CD4-positive, alpha-beta T cell treated with Interleukin-15 for 1 hour (primary cell): ENCODE data around the gene PCDHGA1.

Experiments
- DNase-seq: peaks from one replicate; pipeline ENCODE4 v3.0.0-alpha.2; 2020

PCDHGA1 gene

DNA sequence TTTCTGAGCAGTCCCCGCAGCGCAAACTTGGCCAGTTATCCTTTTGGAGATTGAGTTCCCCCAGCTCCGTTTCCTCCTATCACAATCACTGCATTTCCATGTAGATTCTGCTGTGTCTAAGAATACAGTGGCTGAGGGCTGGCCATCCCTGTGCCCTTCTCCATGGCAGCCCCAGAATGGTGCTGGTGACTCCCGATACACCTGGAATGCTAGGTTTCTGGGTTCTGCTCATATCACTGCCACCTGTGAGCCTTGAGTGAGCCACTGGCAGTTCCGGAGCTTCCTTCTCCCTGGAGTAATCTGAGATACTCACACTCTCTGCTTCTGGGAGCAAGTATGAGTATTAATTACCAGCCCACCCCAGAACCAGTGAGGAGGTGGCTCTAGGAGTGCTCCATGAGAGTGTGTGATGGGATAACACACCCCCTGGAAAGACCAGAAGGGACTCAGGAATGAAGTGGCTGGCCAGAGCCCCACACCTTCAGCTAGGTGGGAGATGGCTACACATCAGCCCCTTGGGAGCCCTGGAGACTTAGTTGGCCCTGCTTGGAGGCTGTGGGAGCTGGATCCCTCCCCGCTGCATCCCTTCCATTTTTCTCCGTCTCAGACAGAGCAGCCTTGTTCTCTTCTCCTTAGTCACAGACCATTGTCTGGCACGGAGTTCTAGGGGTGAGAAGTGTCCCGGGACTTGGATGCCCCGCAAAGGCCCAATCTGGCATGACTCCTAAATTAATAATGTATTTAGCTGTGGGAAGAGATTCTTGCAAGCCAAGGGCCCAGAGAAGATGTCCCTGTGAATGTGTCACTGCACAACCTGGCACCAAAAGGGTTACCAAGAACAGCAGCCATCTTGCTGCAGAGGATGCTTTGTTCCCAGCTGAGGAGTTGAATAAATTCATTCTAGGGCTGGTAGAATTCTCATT is 163.4 kb downstream of the PCDHGA1 start:
- DNase-seq: no peak

- DNase-seq: no peak
Measured at GRCh38 chr5:141494761-141495452, 164.6 kb downstream of the PCDHGA1 start.

- DNase-seq: no peak
Measured at GRCh38 chr5:141495453-141495811, 165.1 kb downstream of the PCDHGA1 start.

GRCh38 chr5:141496038-141496437 is 165.7 kb downstream of the PCDHGA1 start:
- DNase-seq: no peak

DNA sequence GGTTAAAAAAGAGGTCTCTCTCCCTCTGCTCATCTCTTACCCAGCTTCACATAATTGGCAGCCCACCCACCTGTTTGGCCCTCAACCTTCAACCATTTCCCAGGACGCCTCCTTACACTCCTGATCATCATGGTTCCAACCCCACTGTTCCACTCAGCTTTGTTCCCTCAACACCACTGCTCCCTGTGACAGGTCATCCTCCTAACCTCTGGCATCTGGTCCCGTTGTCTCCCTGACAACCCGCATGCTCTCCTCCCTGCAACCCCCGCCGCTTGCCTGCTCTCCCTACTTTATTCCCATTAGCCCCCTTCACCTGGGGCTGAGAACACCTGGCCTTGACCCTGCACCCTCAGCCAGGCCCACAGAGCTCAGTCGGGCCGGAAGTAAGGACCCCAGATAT is 171.4 kb downstream of the PCDHGA1 start:
- no peak for DNase-seq

DNA sequence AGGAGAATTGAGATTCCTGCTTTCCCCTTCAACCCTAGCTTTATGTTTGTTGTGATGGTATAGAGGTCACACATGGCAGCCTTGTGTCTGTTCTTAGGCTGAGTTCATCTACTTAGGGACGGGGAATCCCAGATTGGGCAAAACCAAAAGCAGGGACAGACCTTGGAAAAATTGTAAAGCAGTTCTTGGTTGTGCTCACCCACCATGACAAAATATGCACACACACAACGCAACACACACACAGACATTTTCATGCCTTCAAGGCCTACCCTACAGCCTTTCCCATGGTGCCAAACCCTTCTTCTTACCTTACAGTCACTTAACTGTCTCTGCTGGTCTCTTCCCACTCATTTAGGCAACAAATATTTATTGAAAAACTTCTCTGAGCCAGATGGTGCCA is 173.4 kb downstream of the PCDHGA1 start:
- DNase-seq: no peak

GRCh38 chr5:141504216-141504615 is 173.9 kb downstream of the PCDHGA1 start:
- no peak for DNase-seq

GRCh38 chr5:141506381-141507155 is 176.3 kb downstream of the PCDHGA1 start:
- DNase-seq: no peak

GRCh38 chr5:141507387-141508091 is 177.2 kb downstream of the PCDHGA1 start:
- no peak for DNase-seq

DNA sequence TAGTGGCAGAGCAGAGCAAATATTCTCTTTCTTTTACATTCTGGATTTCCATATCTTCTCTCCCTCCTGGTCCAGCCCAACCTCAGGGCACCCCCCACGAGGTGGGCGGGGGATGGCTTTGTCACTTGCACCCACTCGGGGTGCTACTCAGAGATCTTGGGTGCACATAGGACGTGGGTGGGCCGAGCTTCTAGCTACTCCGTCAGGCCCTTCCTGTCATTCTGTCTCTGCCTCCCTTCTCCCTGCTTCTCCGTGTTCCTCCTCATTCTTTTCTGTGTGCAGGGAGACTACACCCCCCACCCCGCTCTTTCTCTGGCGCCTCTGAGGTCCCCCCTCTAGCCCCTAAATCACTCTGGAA is 178.1 kb downstream of the PCDHGA1 start:
- no peak for DNase-seq

DNA sequence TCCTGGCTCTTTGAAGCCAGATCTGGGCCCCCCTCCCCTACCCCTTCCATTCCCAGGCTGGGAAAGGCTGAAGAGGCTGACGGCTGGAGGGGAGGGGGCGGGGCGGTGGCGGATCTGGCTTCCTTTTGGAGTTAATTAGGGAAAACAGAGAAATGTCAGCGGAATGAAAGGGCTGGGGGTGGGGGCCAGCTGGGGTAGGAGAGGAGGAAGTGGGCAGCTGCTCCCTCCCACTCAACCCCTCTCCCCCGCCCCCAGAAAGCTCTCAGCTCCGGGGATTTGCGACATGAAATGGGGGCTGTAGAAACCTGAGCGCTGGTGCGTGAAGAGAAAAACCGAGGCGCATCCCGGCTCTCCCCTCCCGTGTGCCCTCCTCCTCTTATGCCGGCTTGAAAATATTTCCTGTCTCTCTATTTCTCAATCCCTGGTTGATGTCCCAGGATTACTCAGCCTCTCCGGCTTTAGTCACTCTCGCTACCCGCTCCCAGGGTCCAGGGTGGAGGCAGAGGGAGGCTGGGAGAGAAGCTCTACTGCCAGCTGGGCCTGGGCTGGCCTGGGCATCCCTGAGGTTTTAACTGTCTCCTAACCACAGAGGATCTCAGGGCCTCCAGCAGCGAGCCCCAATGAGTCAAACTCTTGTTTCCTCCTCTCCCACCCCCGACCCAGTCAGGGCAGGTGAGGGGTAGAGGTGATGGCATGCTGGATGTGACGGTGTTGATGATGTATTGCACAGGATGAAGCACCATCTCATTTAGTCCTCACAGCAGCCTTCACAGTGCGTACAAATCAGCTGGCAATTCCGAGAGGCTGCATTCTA is 178.7 kb downstream of the PCDHGA1 start:
- no peak for DNase-seq

GRCh38 chr5:141510160-141510559 is 179.8 kb downstream of the PCDHGA1 start:
- no peak for DNase-seq

- DNase-seq: peak; percentile 29
Measured at GRCh38 chr5:141510850-141511601, 180.7 kb downstream of the PCDHGA1 start.

DNA sequence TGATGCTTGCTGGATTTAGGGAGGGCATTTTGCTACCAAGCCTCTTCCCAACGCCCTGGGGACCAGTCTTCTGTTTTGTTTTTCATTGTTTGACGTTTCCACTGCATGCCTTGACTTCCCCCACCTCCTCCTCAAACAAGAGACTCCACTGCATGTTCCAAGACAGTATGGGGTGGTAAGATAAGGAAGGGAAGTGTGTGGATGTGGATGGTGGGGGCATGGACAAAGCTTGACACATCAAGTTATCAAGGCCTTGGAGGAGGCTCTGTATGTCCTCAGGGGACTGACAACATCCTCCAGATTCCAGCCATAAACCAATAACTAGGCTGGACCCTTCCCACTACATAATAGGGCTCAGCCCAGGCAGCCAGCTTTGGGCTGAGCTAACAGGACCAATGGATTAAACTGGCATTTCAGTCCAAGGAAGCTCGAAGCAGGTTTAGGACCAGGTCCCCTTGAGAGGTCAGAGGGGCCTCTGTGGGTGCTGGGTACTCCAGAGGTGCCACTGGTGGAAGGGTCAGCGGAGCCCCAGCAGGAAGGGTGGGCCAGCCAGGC is 181.5 kb downstream of the PCDHGA1 start:
- DNase-seq: no peak

GRCh38 chr5:141512390-141512910 is 182.1 kb downstream of the PCDHGA1 start:
- peak; percentile 78 for DNase-seq

- no peak for DNase-seq
Measured at GRCh38 chr5:141512911-141513626, 182.8 kb downstream of the PCDHGA1 start.

DNA sequence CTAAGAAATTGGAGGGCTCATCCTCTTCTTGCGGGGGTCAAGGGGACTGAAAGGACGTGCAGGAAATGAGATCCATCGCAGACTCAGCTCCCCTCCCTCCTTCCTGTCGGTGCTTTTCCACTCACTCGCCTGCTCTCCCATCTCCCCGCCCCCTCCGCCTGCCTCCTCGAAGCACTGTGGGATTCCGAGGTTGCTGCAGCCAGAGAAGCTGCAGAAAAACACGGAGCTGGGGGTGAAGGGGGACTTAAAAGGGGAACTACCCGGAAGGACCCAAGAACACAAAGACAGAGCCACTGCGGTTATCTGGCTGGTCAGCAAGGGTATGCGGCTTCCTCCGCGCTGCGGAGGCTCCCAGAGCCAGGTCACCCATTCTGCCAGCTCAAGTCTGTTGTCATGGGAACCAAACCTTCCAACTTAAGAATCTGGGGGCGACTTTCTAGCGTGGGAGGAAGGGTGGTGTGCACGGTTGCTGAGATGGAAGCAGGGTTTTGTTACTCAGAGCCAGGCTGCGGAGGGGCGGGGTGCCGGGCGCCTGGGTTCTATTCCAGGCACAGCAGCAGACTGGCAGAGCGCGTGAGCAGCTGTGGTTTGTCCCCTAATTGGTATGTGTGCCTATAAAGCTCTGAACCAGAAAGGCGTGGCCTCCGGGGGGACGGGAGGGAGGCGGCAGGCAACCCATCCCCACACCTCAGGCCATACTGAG is 183.5 kb downstream of the PCDHGA1 start:
- DNase-seq: peak; percentile 56

- DNase-seq: no peak
Measured at GRCh38 chr5:141514330-141515133, 184.2 kb downstream of the PCDHGA1 start.
